MCF 10A (cell line): ENCODE measurements around the gene SPPL3. TPM values are rescaled to one million over a fixed set of nuclear protein-coding genes. Genes with fewer than 3 reads are reported as not detected.

Experiments
- BruUV-seq: library from RNA; stranded (reverse); fragments of 400-500 nt; replicated peaks from 2 replicates; lab custom pipeline; 2021; lab: Mats Ljungman, UMichigan
- CTCF ChIA-PET: fragments of 300-600 bp; sonication (Branson Sonifier 250); formaldehyde crosslinking; extraction: SDS; loops from one replicate; lab custom pipeline; 2021; ENCODE audit warnings: antibody characterized with exemption, inconsistent platforms; lab: Yijun Ruan, JAX
- POLR2A ChIA-PET: fragments of 300-600, 350-650 bp; sonication (Branson Sonifier 250); formaldehyde crosslinking; extraction: SDS; loops from one replicate; lab custom pipeline; 2020; ENCODE audit warnings: antibody characterized with exemption, inconsistent platforms; lab: Yijun Ruan, JAX
- DNase-seq: peaks from one replicate; pipeline ENCODE4 v3.0.0-alpha.2; 2018; ENCODE audit not compliant: unreplicated experiment
- H3K27ac Mint-ChIP-seq: one replicate; pipeline ENCODE4 v1.8.0; 2022; ENCODE audit warnings: mild to moderate bottlenecking, low read depth, mixed read lengths; ENCODE audit not compliant: unreplicated experiment
- H3K27me3 Mint-ChIP-seq: one replicate; pipeline ENCODE4 v1.8.0; 2022; ENCODE audit warnings: mixed read lengths; ENCODE audit not compliant: insufficient read depth, unreplicated experiment
- H3K36me3 Mint-ChIP-seq: one replicate; pipeline ENCODE4 v1.8.0; 2022; ENCODE audit warnings: mild to moderate bottlenecking, moderate library complexity, mixed read lengths; ENCODE audit not compliant: insufficient read depth, unreplicated experiment
- H3K4me1 Mint-ChIP-seq: one replicate; pipeline ENCODE4 v1.8.0; 2022; ENCODE audit warnings: mixed read lengths; ENCODE audit not compliant: insufficient read depth, unreplicated experiment
- H3K4me3 Mint-ChIP-seq: one replicate; pipeline ENCODE4 v1.8.0; 2022; ENCODE audit warnings: mild to moderate bottlenecking, moderate library complexity, mixed read lengths; ENCODE audit not compliant: unreplicated experiment
- H3K9me3 Mint-ChIP-seq: one replicate; pipeline ENCODE4 v1.8.0; 2022; ENCODE audit warnings: mixed read lengths; ENCODE audit not compliant: unreplicated experiment
- CTCF ChIP-seq: fragments of 200-600 bp; IDR thresholded peaks from one replicate; pipeline ENCODE4 v1.8.0; 2022; ENCODE audit warnings: antibody characterized with exemption, mild to moderate bottlenecking; ENCODE audit not compliant: unreplicated experiment
- intact Hi-C: fragments of 100-400 bp; cut with micrococcal nuclease; formaldehyde crosslinking; loops from 2 replicates; pipeline ENCODE4 v1.14.1; 2022
- total RNA-seq: library from RNA; stranded (reverse); gene quantifications from 2 replicates; pipeline ENCODE4 v1.2.3, GENCODE V29; 2022

The SPPL3 gene
- total RNA-seq, 1 experiment from 2014 or later: 32.6 TPM

- no peaks in the 10 kb centered on the region for H3K4me1 Mint-ChIP-seq
- H3K27ac Mint-ChIP-seq: no peak overlapping the region
- no peak overlapping the region for H3K4me3 Mint-ChIP-seq
- BruUV-seq: no TSS peak
- H3K27me3 Mint-ChIP-seq: no peaks in the 10 kb centered on the region
- TF ChIP-seq CTCF: no peak
- ChIA-PET CTCF (interaction anchor here (1.0 kb wide), 1 partner anchor 99 kb away, joined by 3 read pairs; no protein-coding TSS in a partner anchor), POLR2A (no interaction called here)
- no peaks in the 10 kb centered on the region for H3K36me3 Mint-ChIP-seq
- intact Hi-C loops: no loop called here
- H3K9me3 Mint-ChIP-seq: no peaks in the 10 kb centered on the region
- DNase-seq: no peak
Measured at GRCh38 chr12:120748242-120748641, 155.9 kb downstream of the SPPL3 start.

GRCh38 chr12:120744922-120745493 lies 159.2 kb downstream of the SPPL3 start:
- BruUV-seq: no TSS peak
- Mint-ChIP-seq H3K36me3 (no peaks in the 10 kb centered on the region), H3K27me3 (no peaks in the 10 kb centered on the region), H3K27ac (no peak overlapping the region), H3K9me3 (no peaks in the 10 kb centered on the region), H3K4me1 (no peaks in the 10 kb centered on the region), H3K4me3 (no peak overlapping the region)
- CTCF ChIA-PET: interaction anchor here (0.6 kb wide), 2 partner anchors 41 to 98 kb away, joined by 3 to 6 read pairs; no protein-coding TSS in a partner anchor
- POLR2A ChIA-PET: no interaction called here
- no peak for DNase-seq
- intact Hi-C loops: no loop called here
- TF ChIP-seq CTCF: no peak

DNA sequence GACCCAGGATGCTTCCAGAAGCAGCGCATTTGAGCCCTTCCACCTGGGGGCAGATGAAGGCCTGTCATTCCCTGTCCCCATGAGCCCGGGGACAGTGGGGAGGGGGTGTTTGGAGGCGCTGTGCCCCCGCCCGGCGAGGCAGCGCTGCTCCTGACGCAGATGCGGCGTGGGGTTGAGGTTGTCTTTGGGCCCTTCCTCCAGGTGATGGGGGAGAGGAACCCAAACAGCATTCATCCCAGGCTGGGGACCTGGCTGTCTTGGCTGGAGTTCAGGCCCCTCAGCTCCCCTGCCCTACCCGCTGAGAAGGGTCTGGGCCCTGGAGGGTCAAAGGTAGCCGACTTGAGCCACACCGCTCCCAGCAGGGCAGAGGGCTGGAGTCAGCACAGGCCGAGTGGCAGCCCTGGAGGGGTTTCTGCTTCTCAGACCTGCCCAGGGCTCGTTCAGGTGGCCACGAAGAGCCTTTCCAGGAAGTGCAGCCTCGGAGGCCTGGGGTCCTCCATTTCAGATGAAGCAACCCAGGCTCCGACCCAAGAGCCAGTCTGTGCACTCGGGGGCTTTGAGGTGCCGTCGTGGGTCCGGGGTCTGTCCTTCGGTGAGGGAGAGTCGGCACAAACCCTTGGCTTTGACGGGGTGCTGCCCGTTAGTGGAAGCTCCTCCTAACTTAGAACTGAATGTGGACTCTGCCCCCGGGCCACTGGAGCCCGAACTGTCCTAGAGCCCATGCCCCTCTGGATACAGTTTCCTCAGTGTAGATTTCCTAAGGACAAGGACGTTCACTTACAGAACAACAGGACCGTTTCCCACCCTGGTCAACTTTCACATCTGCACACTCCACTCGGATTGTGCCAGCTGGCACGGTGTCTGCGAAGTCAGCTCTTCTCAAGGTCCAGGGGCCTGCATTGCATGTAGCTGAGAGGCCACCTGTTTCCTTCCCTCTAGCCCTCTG lies 162.4 kb downstream of the SPPL3 start:
- ChIA-PET CTCF (interaction anchor here (0.6 to 0.7 kb wide), 2 partner anchors 93 to 95 kb away, joined by 4 to 5 read pairs; no protein-coding TSS in a partner anchor), POLR2A (interaction anchor here (0.5 kb wide), 1 partner anchor 32 kb away, joined by 3 read pairs; no protein-coding TSS in a partner anchor)
- Mint-ChIP-seq H3K9me3 (no peaks in the 10 kb centered on the region), H3K4me3 (no peak overlapping the region), H3K27me3 (no peaks in the 10 kb centered on the region), H3K27ac (no peak overlapping the region), H3K36me3 (no peaks in the 10 kb centered on the region), H3K4me1 (no peaks in the 10 kb centered on the region)
- DNase-seq: no peak
- BruUV-seq: no TSS peak
- intact Hi-C loops: no loop called here
- no peak for TF ChIP-seq CTCF

GRCh38 chr12:120740871-120741270 lies 163.3 kb downstream of the SPPL3 start:
- no peak for TF ChIP-seq CTCF
- H3K4me1 Mint-ChIP-seq: no peaks in the 10 kb centered on the region
- DNase-seq: no peak
- no peaks in the 10 kb centered on the region for H3K27me3 Mint-ChIP-seq
- no peak overlapping the region for H3K4me3 Mint-ChIP-seq
- no peaks in the 10 kb centered on the region for H3K9me3 Mint-ChIP-seq
- POLR2A ChIA-PET: no interaction called here
- CTCF ChIA-PET: interaction anchor here (0.6 kb wide), 1 partner anchor 8 kb away, joined by 3 read pairs; no protein-coding TSS in a partner anchor
- intact Hi-C loops: no loop called here
- no peak overlapping the region for H3K27ac Mint-ChIP-seq
- BruUV-seq: no TSS peak
- H3K36me3 Mint-ChIP-seq: no peaks in the 10 kb centered on the region
